HG03064 (cell line): ENCODE measurements around the gene MEIOSIN.
A peak's percentile ranks its signal among the peaks of the same experiment; 100 is the strongest.

Experiments used
- ATAC-seq: cut with Tn5 transposase; IDR thresholded peaks from one replicate; pipeline ENCODE4 v1.9.1; 2021; ENCODE audit warnings: low read depth; ENCODE audit not compliant: unreplicated experiment

The MEIOSIN gene

DNA sequence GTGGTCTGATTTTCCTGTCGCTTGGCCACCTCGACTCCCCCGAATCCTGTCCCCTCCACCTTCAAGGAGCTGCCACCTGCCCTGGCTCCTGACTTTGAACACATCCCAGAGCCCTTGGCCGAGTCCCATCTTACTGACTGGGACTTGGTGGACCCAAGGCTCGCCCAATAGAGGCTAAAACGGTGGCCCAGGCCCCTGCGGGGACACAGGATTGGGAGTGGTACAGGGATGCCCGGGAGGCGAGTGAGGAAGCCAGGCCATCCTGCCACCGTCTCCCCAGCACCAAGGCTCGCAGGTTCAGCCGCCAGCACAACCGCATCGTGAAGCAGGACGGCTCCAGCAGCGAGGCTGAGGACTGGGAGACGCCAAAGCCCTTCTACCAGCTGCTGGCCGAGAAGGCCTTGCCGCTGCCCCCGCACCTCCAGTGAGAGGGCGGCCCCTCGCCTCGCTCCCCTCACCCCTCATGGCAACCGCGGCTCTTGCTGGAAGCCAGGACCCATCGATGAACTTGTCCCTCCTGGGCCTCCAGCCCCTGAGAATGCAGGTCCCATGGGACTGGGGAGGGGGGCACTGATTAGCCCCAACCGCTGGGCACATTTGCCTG, 30.6 kb downstream of the MEIOSIN start:
- ATAC-seq: no peak

DNA sequence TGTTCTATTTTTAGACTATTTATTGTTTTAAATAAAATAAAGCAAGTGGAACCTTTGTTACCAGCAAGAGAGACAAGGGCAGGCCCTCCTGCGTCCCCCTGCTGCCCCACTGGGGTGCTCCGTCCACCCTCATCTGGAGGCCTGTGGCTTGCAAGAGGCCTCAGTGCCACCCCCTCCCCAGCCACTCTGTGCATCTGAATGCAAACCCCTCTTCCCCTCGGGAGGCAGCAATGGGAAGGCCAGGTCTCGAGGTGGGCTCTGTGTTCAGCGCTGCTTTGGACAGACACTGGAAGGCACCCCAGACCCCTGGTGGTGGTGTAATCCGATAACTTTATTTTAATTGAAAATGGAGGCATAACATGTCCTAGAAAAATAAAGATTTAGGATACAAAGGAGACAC, 31.2 kb downstream of the MEIOSIN start:
- ATAC-seq: no peak

DNA sequence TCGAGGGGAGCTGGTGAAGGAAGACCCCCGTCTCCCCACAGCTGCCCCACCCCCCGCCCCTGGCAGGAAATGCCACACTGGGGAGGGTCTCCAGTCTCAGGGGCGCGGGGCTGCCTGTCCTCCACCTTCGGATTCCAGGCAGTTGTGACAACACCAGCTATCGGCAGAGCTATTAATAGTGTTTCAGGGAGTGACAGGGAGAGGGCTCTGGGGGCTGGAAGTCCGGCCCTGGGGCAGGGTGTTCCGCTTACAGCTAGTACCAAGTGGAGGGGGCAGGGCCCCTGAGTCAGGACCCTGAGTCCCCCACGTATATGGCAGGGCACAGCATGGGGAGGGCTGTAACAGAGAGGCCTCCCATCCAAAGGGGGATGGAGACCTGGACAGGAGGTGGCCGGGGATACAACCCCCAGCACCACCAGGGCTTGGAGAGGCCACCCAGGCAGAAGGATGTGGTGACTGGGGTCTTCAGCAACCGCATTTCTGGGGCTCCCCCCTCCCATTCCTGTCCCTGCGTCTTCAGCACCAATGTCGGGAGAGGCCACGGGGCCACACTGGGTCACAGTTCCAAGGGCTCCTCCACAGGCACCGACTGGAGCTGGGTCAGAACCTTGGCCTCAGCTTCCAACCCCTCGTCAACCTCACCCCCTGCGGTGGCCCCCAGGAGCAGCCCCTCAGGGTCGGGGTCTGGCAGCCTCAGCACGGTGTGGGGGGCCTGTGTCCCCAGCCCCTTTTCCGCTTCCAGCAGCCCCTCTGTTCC, 31.9 kb downstream of the MEIOSIN start:
- no peak for ATAC-seq

DNA sequence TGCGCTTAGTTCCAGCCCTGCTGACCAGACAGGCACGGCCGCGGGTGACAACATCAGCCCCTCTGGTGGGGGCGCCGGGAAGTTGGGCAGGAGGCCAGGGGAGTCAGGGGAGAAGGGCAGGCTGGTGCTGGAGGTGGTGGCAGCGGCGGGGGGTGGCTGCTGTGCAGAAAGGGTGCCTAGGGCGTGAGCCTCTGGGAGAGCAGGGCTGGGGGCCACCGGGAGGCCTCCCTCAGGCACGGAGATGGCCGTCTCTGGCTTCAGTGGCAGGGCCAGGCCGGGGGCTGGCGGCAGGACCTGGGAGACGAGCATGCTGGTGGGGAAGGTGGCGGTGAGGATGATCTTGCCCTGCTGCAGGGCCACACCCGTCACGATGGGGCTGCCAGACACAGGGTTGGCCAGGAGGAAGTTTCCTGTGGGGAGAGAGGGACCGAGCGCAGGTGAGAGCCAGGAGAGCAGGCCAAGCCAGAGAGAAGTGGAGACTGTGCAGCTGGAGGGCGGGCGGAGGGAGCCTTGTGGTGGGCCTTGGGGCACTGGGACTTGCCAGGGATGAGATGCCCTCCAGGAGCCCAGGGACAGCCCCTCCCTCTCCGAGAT, 32.6 kb downstream of the MEIOSIN start:
- no peak for ATAC-seq

DNA sequence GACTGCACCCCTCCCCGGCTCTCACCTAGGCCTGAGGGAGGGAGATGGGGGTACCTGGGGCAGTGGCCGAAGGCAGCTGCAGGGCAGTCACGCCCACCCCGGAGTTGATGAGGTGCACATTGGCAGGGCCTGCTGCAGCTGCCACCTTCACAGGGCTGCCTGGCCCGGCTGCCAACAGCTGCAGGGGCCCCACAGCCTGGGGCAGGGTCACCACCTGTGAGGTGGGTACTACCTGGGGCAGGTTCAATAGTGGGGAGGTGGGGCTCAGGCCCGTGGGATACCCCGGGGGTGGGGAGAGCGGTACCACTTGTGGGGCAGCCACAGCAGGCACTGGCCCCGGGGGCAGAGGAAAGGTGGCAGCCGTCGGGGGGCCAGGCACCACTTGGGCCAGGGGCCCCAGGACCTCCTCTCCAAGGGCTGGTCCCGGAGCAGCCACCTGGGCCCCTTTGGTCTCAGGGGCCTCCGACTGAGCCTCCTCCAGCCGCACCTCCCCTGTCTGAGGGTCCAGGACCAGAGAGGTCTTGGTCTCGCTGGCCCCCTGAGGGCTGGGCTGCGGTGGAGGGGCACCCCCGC, 33.1 kb downstream of the MEIOSIN start:
- no peak for ATAC-seq

DNA sequence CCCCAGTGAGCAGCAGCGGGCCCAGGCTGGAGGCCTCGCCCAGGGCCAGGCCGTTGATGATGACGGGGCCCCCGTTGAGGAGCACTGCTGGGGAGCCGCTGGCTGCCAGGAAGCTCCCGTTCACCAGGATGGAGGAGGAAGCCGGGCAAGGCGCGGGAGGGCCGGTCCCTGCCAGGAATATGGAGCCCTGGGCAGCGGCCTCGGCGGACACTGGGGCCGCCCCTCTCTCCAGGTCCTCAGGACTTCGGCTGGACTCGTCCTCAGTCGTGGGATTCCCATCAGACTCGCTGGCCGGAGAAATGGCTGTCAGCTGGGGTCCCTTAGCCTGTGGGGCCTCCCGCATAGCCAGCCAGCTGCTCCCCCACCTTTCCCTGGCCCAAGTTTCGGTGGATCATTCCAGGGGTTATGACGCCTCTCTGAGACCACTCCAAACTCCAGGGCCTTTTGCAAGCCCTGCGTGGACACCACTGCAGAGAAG, 33.7 kb downstream of the MEIOSIN start:
- no peak for ATAC-seq

DNA sequence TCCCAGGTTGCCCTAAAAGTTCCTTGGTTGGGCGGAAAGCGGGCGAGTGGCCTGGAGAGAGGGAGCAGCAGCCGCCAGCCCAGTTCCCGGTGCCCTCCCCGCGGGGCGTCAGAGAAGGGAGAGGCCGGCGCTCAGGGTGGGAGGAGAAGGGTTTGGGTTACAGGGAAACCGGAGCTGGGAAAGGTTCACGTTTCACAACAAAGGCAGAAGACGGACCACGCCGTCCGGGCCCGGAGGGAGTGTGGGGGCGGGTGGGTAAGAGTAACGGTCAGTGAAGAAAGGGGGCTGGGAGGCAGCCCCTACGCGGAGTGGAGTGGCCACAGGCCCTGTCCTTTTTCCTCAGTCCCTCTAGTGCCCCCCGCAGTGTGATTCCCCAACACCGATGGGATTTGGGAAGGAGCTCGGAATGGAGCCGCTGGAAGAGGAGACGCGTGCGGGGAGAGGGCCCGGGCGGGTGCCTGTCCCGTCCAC, 34.2 kb downstream of the MEIOSIN start:
- ATAC-seq: no peak

DNA sequence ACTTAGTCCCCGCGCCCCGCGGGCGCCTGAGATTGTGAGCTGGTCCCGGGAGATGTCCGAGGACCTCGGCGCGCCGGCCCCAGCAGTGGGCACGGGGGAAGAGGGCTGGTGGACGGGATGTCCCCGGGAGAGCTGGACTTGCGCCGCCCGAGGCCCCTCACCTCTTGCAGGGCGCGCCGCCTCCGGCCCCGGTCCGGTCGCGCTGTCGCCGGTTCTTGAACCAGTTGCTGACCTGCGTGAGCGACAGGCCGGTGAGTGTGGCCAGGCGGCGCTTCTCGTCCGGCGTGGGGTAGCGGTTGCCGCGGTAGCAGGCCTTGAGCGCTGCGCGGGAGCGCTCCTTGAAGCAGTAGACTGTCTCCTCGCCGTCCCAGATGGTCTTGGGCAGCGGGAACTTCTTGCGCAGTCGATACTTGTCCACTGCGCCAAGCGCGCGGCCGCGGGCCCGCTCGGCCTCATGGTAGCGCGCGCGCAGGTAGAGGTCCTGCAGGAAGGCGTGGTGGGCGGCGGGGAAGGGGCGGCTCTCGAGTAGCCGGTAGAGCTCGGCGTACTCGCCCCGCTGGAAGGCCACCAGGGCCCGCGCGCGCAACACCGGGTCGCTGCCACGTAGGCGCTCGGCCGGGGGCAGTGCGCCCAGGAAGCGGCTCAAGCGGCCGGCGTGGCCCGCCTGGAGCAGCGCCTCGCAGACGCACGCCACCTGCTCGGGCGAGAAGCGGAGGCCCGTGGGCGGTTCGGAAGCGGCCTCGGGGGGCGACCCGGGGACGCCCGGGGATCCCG, 34.8 kb downstream of the MEIOSIN start:
- ATAC-seq: no peak

DNA sequence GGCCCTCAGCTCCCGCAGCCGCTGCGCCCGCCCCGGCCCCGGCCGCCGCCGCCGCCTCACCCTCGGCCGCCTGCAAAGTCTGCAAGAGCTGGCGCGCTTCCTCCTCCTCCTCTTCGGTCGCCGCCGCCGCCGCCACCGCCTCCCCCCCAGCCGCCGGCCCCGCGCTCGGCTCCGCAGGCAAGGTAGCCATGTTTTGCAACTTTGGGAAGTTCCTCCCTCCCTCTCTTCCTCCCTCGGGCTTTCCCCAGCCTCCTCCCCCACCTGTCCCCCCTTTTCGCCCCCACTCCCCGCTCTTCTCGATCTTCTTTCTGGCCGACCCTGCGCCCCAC, 35.4 kb downstream of the MEIOSIN start:
- no peak for ATAC-seq

DNA sequence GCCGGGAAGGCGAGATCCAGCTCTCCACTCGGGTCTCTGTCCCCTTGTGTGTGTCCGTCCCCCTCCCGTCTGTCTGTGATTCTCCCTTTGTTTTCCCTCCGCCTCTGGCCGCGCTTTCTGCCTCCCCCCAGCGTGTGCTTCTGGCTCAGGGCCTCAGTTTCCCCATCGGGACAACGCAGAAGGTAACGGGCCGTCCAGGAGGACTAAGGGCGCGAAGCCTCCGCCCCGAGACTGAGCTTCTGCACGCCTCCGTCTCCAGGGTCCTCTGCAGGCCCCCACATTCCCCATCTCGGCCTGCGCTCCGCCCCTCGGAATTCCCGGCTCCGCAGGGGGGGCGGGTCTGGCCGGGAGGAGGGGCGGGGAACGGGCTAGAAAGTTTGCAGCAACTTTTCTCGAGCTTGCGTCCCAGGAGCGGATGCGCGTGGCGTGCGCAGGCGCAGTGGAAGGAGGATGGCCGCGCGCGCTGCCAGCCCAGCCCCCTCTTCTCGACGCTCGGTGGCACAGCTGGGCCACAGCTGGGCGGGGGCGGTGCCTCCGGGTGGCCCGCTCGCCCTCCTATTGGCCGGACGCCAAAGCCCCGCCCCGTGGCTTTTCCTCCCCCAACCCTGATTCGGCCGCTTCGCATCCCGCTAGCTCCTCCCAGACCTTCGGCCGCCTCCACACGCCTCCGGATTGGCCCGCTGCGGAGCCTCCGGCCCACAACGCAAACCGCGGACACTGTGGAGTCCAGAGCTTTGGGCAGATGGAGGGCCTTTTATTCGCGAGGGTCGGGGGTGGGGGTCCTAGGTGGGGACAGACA, 35.9 kb downstream of the MEIOSIN start, which contains the start of gene SIX5:
Gene SIX5 (minus strand): TSS at position 269 of the 799 bp plus-strand sequence. CDS start 408 bp downstream, outside the sequence.
- ATAC-seq: peak; percentile 50

DNA sequence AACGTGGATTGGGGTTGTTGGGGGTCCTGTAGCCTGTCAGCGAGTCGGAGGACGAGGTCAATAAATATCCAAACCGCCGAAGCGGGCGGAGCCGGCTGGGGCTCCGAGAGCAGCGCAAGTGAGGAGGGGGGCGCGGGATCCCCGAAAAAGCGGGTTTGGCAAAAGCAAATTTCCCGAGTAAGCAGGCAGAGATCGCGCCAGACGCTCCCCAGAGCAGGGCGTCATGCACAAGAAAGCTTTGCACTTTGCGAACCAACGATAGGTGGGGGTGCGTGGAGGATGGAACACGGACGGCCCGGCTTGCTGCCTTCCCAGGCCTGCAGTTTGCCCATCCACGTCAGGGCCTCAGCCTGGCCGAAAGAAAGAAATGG, 36.6 kb downstream of the MEIOSIN start:
- no peak for ATAC-seq

DNA sequence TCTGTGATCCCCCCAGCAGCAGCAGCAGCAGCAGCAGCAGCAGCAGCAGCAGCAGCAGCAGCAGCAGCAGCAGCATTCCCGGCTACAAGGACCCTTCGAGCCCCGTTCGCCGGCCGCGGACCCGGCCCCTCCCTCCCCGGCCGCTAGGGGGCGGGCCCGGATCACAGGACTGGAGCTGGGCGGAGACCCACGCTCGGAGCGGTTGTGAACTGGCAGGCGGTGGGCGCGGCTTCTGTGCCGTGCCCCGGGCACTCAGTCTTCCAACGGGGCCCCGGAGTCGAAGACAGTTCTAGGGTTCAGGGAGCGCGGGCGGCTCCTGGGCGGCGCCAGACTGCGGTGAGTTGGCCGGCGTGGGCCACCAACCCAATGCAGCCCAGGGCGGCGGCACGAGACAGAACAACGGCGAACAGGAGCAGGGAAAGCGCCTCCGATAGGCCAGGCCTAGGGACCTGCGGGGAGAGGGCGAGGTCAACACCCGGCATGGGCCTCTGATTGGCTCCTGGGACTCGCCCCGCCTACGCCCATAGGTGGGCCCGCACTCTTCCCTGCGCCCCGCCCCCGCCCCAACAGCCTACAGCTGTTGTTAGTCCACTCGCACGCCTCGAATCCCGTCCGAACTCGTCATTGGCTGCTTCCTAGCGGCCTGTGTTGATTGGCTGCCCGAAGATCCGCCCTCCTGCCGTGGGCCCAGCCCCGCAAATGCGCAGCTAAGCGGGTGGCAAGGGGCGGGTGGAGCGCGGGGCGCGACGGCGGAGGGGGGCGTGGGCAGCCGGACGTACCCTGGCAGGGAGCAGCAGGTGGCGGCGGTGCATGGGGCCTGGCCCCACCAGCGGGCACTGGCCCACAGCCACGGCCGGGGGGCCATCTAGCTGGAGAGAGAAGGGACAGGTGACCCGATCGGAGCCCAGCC, 37.2 kb downstream of the MEIOSIN start:
- peak; percentile 42 for ATAC-seq

DNA sequence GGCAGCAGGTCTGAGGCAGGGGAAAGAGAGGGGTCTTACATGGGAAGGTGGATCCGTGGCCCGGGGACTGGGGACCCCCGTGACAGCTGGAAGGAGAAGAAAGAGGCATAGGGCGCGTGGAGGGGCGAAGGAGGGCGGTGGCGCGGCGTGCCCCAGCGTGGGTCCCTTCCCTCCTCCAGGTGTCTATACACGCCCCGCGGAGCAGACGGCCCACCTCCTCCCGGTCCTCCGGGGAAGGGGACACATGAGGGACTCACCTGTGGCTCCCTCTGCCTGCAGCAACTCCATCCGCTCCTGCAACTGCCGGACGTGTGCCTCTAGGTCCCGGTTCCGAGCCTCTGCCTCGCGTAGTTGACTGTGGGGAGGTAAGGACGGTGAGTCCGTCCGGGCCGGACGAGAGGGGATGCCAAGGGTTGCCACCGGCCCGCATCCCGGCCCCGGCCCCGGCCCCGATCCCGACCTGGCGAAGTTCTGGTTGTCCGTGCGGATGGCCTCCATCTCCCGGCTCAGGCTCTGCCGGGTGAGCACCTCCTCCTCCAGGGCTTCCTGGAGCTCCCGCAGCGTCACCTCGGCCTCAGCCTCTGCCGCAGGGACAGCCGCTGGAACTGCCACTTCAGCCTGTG, 38.2 kb downstream of the MEIOSIN start:
- no peak for ATAC-seq

DNA sequence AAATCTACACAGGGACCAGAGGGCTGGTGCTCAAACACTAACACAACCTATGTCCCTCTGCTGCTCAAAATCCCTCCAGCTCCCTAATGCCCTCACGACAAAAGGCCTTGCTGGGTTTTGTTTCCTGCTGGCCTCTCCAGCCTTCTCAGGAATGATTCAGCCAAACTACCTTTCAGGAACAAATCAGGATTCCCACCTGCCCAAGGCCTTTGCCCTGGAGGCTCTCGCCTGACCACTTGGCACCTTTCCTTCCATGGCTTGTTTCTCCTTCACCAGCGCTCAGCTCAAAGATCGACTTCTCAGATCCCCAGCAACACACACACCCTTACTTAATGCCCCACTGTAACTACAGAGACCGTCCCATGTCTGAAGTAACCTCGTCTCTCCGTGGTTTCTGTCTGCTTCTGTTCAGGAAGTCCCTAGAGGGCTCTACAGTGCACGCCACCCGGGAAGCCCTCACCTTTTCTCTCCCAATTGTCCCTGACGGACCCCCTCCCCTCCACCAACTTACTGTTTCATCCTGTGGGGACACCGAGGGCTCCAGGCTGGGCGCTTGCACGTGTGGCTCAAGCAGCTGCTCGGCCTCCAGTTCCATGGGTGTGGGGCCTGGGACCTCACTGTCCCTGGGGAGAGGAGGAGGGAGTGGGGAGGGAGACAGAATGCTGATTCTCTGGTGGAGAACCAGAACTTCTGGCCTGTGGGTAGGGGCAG, 39.0 kb downstream of the MEIOSIN start:
- ATAC-seq: no peak

DNA sequence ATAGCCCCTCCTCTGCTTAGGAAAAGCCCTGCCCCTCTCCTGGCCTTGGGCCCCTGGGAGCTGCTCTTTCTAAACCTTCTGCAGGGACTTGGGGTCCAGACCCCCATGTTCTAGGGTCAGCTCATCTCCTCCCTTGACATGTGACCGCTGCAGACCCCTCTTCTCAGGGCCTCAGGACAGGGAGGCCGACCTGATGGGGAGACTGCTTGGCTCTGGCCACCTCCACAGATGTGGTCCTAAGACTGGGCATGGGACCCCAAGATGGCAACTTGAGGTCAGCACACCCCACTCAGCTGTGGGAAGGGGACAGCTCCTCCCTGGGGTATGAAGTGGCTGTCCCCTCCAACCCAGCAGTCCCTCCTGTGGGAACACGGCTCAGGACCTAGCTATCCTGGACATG, 39.7 kb downstream of the MEIOSIN start:
- ATAC-seq: no peak

DNA sequence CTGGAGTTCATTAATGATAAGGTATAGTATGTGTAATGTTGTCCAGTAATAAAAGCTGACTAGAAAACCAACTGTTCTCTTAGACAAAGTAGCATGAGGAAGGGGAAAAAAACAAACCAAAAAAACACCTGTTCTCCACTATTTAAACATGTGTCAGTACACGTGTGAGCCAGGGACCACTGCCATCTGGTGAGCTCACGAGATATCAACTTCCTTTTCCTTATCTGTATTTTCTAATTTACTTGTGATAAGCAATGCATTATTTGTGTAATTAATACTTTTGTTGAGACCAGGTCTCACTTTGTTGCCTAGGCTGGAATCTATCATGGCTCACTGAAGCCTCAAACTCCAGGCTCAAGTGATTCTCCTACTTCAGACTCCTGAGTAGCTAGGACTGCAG, 40.1 kb downstream of the MEIOSIN start:
- no peak for ATAC-seq

DNA sequence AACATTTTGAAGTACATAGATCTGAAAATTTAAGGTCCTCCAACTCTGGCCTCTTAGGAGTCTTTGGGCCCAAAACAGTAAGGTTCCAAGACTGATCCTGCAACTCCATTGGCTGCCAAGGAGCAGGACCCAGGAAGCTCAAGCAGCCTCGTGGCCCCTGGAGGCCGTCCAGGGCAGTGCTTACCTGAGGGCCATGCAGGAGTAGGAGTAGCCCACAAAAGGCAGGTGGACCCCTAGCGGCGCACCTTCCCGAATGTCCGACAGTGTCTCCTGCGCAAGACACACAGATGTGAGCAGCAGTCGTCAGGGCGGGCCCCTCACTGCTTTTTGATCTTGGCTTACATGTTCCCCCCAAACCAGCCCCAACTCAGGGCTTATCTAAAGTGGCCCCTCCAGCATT, 41.5 kb downstream of the MEIOSIN start:
- ATAC-seq: no peak

DNA sequence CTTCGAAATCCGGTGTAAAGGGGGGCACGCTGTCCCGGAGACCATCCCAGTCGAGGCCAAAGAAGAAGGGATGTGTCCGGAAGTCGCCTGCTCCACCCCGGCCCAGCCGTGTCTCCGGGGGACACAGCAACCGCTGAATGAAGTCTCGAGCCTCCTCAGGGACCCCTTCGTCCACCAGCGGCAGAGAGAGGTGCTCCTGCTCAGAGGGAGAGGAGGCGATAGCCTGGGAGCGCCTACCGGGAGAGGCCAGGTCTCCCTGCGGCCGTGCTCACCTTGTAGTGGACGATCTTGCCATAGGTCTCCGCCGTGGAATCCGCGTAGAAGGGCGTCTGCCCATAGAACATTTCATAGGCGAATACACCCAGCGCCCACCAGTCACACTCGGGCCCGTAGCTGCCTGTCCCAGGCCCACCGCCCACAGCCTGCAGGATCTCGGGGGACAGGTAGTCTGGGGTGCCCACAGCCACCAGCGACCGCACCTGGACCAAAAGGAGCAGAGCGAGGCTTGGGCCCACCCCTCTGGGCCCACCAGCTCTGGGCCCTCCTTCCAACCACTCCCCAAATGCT, 44.2 kb downstream of the MEIOSIN start:
- ATAC-seq: no peak
